PC-9 (cell line): ENCODE measurements around the gene PLAC8. TPM values are rescaled to one million over a fixed set of nuclear protein-coding genes. Genes with fewer than 3 reads are reported as not detected.

Experiments
- BruUV-seq: library from RNA; stranded (reverse); fragments of 400-500 nt; replicated peaks from 2 replicates; lab custom pipeline; 2021; lab: Mats Ljungman, UMichigan
- CTCF ChIA-PET: fragments of 300-600 bp; sonication (Branson Sonifier 250); formaldehyde crosslinking; loops from one replicate; lab custom pipeline; 2022; ENCODE audit warnings: antibody characterized with exemption; lab: Charles Lee
- POLR2A ChIA-PET: fragments of 300-600 bp; sonication (Branson Sonifier 250); formaldehyde crosslinking; loops from one replicate; lab custom pipeline; 2022; ENCODE audit warnings: antibody characterized with exemption; ENCODE audit not compliant: unreplicated experiment; lab: Charles Lee
- DNase-seq, 2 experiments: peaks; one replicate each; pipeline versions ENCODE4 v3.0.0 to v3.0.0-alpha.2; 2015 to 2022; ENCODE audit warnings: mixed read lengths in 1 of 2
- H2AFZ ChIP-seq: fragments of 200-600 bp; sonication (generic); 2 replicates; pipeline ENCODE4 v1.8.1; 2017; ENCODE audit warnings: antibody characterized with exemption
- H3F3A ChIP-seq: fragments of 200-600 bp; sonication (generic); 2 replicates; pipeline ENCODE4 v1.8.1; 2017; ENCODE audit warnings: antibody characterized with exemption, mild to moderate bottlenecking, low read depth; ENCODE audit not compliant: insufficient read depth
- H3K27ac ChIP-seq: fragments of 200-600 bp; sonication (generic); 2 replicates; pipeline ENCODE4 v1.6.1; 2016; ENCODE audit warnings: mixed run types
- H3K27me3 ChIP-seq: fragments of 200-600 bp; sonication (generic); 2 replicates; pipeline ENCODE4 v1.6.1; 2016; ENCODE audit warnings: low read depth, mixed run types; ENCODE audit not compliant: insufficient read depth
- H3K36me3 ChIP-seq: fragments of 200-600 bp; sonication (generic); 2 replicates; pipeline ENCODE4 v1.6.1; 2016; ENCODE audit warnings: low read depth, mixed run types
- H3K4me1 ChIP-seq: fragments of 200-600 bp; sonication (generic); replicated peaks from 2 replicates; pipeline ENCODE4 v1.6.1; 2016; ENCODE audit warnings: mixed run types; ENCODE audit not compliant: insufficient read depth
- H3K4me2 ChIP-seq: fragments of 200-600 bp; sonication (generic); 2 replicates; pipeline ENCODE4 v1.6.1; 2017; ENCODE audit warnings: mixed run types
- H3K4me3 ChIP-seq: fragments of 200-600 bp; sonication (generic); 2 replicates; pipeline ENCODE4 v1.6.1; 2016; ENCODE audit warnings: mixed run types
- H3K79me2 ChIP-seq: fragments of 200-600 bp; sonication (generic); 2 replicates; pipeline ENCODE4 v1.6.1; 2017; ENCODE audit warnings: low read depth, mixed run types
- H3K9me2 ChIP-seq: fragments of 200-600 bp; sonication (generic); 2 replicates; pipeline ENCODE4 v1.8.1; 2017; ENCODE audit warnings: mild to moderate bottlenecking; ENCODE audit not compliant: insufficient read depth
- H3K9me3 ChIP-seq: fragments of 200-600 bp; sonication (generic); 2 replicates; pipeline ENCODE4 v1.8.1; 2016; ENCODE audit warnings: low read depth; ENCODE audit not compliant: insufficient read depth
- H4K20me1 ChIP-seq: fragments of 200-600 bp; sonication (generic); 2 replicates; pipeline ENCODE4 v1.8.1; 2017; ENCODE audit not compliant: insufficient read depth
- EZH2 ChIP-seq: fragments of 200-600 bp; sonication (generic); IDR thresholded peaks from 2 replicates; pipeline ENCODE4 v1.8.0; 2017; ENCODE audit warnings: antibody characterized with exemption, low read depth
- intact Hi-C: fragments of 100-400 bp; cut with micrococcal nuclease; formaldehyde crosslinking; loops from one replicate; pipeline ENCODE4 v1.10.0; 2022; ENCODE audit not compliant: unreplicated experiment
- total RNA-seq: library from RNA; stranded (reverse); gene quantifications from 2 replicates; pipeline ENCODE4 v1.2.3, GENCODE V29; 2021
- TF ChIP-seq, protein P1 (sequence below): fragments of 200-600 bp; sonication (generic); conservative IDR thresholded peaks from 2 replicates; pipeline ENCODE4 v1.6.1; 2017; ENCODE audit warnings: mixed run types, antibody characterized with exemption, mild to moderate bottlenecking, moderate library complexity

Gene PLAC8
- total RNA-seq, 1 experiment from 2014 or later, result 52.7 TPM

DNA sequence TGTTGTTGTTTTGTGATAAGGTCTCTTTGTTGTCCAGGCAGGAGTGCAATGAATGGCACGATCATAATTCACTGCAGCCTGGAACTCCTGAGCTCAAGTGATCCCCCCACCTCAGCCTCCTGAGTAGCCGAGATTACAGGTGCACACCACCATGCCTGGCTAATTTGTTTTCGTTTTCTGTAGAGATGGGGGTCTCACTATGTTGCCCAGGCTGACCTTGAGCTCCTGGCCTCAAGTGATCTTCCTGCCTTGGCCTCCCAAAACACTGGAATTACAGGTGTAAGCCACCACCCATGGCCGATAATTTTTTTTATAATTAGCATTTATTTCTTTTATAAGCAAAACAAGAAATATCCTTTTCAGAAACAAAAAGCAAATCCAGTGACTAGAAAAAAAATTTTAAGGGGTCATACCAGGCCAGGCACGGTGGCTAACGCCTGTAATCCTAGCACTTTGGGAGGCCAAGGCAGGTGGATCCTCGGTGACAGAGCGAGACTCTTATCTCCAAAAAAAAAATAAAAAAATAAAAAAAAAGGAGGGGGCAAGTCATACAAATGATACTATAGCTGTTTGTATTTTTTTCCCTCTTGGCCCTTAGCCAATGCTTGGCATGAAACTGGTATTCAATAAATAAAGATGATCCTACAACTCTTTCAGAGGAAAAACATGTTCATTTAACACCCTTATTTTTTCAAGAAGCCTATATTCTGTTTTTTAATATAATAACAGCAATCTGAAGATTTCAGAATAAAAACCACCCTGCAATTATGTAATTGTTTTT is 3.4 kb downstream of the PLAC8 start:
- Histone ChIP-seq H3K27ac (peak overlapping the region; percentile 75; the same call in 1 of the 2 replicates), H3K4me3 (no peak overlapping the region; the same call in 1 of the 2 replicates), H2AFZ (peak overlapping the region; percentile 86; the same call in 1 of the 2 replicates), H3K27me3 (no peaks in the 10 kb centered on the region), H3K79me2 (no peaks in the 10 kb centered on the region), H3K9me3 (no peaks in the 10 kb centered on the region), H3F3A (peaks cover 20% of the 10 kb centered on the region), H4K20me1 (no peaks in the 10 kb centered on the region), H3K4me1 (peaks cover 42% of the 10 kb centered on the region), H3K9me2 (no peaks in the 10 kb centered on the region), H3K36me3 (no peaks in the 10 kb centered on the region; the same call in 1 of the 2 replicates), H3K4me2 (peak overlapping the region; percentile 82)
- intact Hi-C loops, result loop anchor here (1.0 to 2.0 kb wide), 2 partner anchors 96 to 142 kb away; no protein-coding TSS in a partner anchor
- ChIA-PET POLR2A (interaction anchor here (0.6 kb wide), 1 partner anchor 368 kb away, joined by 3 read pairs; no protein-coding TSS in a partner anchor), CTCF (interaction anchor here (0.9 kb wide), 1 partner anchor 106 kb away, joined by 3 read pairs; no protein-coding TSS in a partner anchor)
- no TSS peak for BruUV-seq
- no peak for TF ChIP-seq EZH2
- TF ChIP-seq, protein P1, sequence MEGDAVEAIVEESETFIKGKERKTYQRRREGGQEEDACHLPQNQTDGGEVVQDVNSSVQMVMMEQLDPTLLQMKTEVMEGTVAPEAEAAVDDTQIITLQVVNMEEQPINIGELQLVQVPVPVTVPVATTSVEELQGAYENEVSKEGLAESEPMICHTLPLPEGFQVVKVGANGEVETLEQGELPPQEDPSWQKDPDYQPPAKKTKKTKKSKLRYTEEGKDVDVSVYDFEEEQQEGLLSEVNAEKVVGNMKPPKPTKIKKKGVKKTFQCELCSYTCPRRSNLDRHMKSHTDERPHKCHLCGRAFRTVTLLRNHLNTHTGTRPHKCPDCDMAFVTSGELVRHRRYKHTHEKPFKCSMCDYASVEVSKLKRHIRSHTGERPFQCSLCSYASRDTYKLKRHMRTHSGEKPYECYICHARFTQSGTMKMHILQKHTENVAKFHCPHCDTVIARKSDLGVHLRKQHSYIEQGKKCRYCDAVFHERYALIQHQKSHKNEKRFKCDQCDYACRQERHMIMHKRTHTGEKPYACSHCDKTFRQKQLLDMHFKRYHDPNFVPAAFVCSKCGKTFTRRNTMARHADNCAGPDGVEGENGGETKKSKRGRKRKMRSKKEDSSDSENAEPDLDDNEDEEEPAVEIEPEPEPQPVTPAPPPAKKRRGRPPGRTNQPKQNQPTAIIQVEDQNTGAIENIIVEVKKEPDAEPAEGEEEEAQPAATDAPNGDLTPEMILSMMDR, result no peak
- DNase-seq, result no peak

- H2AFZ ChIP-seq, result peak overlapping the region; percentile 86
- H4K20me1 ChIP-seq, result no peaks in the 10 kb centered on the region
- intact Hi-C loops, result loop anchor here (1.0 to 2.0 kb wide), 2 partner anchors 97 to 142 kb away; no protein-coding TSS in a partner anchor
- TF ChIP-seq EZH2, result no peak
- TF ChIP-seq, protein P1, result peak; percentile 64
- BruUV-seq, result TSS peak; percentile 25
- POLR2A ChIA-PET, result interaction anchor here (0.6 to 0.7 kb wide), 3 partner anchors 18 to 368 kb away, joined by 3 to 11 read pairs (median 3); no protein-coding TSS in a partner anchor
- no peaks in the 10 kb centered on the region; the same call in 1 of the 2 replicates for H3K36me3 ChIP-seq
- CTCF ChIA-PET, result interaction anchor here (0.6 to 0.9 kb wide), 4 partner anchors 36 to 202 kb away, joined by 3 to 8 read pairs (median 3); no protein-coding TSS in a partner anchor
- peak overlapping the region; percentile 62 for H3K4me3 ChIP-seq
- peak; percentile 75 to 80 for DNase-seq
- no peaks in the 10 kb centered on the region for H3K79me2 ChIP-seq
- no peaks in the 10 kb centered on the region for H3K9me2 ChIP-seq
- peaks cover 38% of the 10 kb centered on the region for H3K4me1 ChIP-seq
- no peaks in the 10 kb centered on the region for H3K27me3 ChIP-seq
- H3K27ac ChIP-seq, result peak overlapping the region; percentile 75
- H3K9me3 ChIP-seq, result no peaks in the 10 kb centered on the region
- peak overlapping the region; percentile 82 for H3K4me2 ChIP-seq
- H3F3A ChIP-seq, result peaks cover 14% of the 10 kb centered on the region
Measured at GRCh38 chr4:83110223-83110945, 4.1 kb downstream of the PLAC8 start.
